ENCODE results near the gene ZNF644.

GRCh38 chr1:91015358-91015780 lies 6.5 kb downstream of the ZNF644 start:
- TF ChIP-seq POLR2A (IDR thresholded peaks at IDR 0.05; ENCODE audit: low read length) = no peak
- no peak for TF ChIP-seq GATA1 (IDR thresholded peaks at IDR 0.05; ENCODE audit: low read depth, low read length)

All from erythroblast (primary cell).